Measurements from ENCODE around the gene HSD17B8.

Gene HSD17B8

DNA sequence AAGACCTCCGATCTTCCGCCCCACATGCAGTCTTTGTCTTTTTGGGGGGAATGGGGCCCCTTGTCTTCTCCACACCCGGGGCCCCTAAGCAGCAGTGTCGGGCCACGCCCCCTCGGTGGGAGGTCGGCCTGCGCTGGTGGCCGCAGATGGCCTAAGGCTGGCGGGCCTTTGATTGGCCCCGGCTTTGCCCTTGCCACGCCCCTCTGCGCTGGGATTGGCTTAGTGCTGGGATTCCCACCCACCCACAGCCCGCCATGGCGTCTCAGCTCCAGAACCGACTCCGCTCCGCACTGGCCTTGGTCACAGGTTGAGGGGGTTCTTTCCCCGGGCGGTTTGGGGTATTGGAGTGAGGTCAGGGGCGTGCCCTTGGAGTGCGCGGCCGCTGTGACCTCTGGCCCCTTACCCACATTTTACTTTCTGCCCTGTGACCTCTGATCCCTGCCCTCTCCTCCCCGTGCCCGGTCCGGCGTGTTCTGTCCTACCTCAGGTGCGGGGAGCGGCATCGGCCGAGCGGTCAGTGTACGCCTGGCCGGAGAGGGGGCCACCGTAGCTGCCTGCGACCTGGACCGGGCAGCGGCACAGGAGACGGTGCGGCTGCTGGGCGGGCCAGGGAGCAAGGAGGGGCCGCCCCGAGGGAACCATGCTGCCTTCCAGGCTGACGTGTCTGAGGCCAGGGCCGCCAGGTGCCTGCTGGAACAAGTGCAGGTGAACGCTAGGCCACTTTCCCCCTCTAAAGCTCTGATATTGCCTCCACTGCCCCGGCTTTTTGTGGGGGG is at the start of gene HSD17B8:
Gene HSD17B8, plus strand, starts transcription at position 241 of the 776 bp plus-strand sequence. Its CDS starts 14 bp downstream, at position 255.
- peak; percentile 91 to 96 (median 93) for DNase-seq

DNA sequence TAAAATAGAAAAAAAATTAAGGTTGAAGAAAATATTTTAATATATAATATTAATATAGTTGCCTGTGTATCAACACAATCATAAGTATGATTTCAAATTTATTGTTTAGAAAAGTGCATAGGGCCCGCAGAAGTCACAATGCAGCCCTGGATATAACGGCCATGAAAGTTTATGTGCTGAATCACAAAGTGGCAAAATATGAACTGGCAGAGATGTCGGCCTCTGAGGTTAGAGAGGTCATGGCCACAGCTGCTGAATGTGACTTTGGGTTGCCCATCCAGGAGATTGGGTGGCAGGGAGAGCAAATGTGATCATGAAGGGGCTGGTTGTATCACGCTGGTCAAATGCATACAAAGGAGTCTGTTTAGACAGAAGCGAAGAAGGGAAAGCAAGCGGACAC is 47.9 kb upstream of the HSD17B8 start:
- DNase-seq, result no peak

DNA sequence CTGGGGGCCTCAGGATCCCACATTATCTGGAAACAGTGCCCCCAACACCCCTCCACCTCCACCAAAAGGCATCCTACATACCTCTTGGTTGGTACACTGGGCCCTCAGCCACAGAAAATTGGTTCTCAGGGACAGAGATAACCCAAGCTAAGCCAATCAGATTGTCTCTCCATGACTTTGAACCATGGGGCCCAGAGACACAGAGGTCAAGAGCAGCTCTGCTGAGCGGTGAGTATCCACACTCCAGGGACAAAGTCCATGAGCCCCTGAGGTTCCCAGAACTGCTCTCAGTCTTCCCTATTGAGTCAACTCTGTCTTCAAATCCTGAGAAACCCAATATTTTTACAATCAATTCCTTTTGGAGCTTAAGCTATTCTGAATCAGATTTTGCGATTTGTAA is 47.5 kb upstream of the HSD17B8 start:
- no peak for DNase-seq

DNA sequence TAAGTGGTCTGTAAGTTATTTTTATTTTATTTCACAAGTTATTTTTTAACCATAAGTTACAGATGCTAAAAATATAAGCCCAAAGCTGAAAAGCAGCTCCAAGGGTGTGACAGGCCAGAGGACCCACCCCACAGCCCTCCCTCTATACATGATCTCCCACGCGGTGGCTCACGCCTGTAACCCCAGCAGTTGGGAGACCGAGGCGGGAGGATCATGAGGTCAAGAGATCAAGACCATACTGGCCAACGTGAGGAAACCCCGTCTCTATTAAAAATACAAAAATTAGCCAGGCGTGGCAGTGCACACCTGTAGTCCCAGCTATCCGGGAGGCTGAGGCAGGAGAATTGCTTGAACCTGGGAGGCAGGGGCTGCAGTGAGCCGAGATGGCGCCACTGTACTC is 44.4 kb upstream of the HSD17B8 start:
- no peak for DNase-seq

DNA sequence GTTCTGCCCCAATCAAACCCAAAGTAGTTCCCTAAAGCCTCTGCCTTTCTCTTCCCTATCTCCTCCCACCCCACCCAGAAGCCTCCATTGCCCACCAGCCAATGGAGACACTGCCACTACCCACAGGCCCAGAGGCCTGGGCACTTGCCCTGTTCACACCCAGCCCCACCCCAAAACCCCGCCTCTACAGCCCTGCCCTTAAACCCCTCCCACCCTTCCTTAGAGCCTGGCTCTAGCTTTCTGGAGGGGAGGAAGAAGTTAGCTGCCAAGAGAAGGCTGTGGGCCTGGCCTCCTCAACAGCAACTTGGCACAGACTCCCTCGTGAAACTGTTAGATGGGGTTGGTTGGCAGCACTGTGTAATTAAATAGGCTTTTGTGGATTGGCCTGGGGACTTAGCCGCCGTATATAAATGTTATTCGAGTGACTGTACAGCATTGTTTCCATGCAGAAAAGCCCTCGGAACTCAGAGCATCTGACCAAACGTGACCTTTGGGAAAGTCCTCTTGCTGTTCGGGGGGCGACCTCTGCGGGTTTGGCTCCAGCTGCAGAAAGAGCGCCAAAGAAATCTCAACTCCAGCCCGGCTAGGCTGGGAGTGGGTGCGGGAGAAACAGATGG is 43.6 kb upstream of the HSD17B8 start:
- DNase-seq, result peak; percentile 49 to 78 (median 55)

DNA sequence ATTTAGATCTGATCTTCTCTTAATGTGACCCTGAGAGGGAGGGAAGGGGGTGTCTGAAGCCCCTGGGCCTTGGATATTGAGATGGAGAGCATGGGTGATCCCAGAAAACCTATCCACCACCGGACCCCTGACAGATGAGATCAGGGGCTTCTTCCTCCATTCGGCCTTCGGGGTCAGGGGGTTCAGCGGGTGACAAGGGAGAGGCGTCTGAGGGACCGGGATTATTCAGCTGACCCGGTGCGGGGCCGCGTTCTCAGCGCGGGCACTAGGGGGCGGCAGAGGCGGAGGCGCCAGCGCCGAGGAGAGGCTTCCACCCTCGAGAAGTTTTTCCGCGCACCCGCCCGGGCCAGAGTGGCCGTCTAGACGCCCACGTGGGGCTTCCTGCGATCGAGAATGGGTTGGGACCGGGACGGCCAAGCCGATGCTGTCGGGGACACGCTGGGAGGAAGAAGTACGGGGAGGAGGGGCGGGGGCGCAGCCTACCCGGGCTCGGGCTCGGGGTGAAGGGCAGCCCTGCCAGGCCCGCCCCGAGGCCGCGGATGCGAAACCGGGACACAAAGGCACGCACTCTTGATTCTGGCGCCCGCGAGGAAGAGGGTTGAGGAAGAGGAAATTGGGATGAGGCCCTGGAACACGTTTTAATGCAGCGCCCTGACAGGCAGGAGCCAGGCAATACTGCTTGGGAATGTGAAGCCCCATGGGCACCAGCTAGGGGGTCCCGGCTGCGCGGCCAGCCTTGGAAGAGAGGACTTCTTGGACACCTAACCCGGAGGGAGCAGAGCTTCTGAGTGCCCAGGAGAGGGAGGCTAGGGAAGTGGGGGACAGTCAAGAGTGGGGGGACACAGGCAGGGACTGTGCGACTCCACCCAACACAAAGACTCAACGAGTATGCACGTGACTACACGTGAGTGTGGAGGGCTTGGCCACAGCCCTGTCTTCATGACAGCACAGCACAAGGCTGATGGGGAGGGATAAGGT is 42.8 kb upstream of the HSD17B8 start:
- peak; percentile 88 to 94 (median 93) for DNase-seq

DNA sequence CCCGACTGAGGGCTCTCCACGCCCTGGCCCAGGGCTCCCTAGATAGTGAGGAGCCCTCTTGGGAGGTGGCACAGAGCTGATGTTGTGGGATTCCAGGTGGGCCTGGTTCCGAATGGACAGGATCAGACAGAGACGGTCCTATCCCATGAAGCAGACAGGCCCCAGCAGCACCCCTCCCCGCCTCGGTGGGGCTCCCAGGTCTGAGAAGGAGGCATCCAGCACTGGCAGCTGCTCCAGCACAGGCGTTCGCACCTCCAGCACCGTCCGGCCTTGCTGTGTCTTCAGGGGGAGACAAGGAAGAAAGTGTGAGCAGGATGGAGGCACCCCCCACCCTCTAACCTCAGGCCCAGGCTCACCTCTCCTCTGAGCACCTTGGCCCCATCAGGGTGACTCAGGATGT is 40.9 kb upstream of the HSD17B8 start:
- no peak for DNase-seq

DNA sequence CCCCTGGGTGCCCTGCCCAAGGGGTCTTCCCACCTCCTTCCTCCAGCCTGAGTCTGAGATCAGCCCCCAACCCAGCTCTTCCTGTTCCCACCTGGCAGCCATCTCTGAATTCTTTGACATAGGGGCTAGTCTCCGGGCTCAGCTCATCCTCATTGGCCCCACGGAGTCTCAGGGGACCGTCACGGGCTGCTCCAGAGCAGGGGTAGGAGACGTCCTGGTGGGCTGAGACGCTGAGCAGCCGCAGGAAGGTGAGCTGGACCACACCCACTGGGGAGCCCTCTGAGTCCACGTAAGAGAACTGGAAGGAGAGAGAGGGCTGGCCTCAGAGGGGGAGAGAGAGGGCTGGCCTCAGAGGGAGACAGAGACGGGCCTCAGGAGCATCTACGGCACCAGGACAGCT is 40.3 kb upstream of the HSD17B8 start:
- no peak for DNase-seq

DNA sequence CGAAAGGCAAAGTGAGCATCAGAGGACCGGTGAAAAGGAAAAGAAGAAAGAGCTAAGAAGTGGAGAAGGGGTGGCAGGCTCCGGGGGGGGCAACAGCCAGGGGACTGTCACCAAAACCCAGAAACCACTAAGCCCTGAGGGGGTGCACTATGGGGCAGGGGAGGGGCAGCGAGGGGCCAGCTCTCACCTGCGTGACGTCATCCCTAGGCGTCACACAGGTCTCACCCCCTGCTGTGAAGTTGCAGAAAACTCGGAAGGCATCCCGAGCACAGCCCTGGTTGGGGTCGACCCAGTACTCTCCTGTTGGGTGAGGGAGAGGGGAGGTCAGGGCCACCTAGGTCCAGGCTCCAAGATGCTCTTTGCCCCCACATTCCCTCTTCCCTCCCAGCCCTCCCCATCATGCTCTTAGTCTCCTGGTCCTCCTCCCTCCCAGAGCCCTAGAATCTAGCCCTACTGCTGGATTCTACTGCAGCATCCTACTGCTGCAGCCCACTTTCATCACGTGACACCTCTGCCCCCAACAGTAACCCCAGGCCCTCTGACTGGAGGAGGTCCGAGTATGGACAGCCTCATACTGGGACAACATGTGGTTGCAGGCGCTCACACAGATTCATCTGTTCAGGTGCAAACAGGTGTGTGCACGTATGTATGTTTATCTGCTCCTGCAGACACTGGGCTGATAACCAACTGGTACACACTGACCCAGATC is 39.6 kb upstream of the HSD17B8 start:
- DNase-seq, result no peak

DNA sequence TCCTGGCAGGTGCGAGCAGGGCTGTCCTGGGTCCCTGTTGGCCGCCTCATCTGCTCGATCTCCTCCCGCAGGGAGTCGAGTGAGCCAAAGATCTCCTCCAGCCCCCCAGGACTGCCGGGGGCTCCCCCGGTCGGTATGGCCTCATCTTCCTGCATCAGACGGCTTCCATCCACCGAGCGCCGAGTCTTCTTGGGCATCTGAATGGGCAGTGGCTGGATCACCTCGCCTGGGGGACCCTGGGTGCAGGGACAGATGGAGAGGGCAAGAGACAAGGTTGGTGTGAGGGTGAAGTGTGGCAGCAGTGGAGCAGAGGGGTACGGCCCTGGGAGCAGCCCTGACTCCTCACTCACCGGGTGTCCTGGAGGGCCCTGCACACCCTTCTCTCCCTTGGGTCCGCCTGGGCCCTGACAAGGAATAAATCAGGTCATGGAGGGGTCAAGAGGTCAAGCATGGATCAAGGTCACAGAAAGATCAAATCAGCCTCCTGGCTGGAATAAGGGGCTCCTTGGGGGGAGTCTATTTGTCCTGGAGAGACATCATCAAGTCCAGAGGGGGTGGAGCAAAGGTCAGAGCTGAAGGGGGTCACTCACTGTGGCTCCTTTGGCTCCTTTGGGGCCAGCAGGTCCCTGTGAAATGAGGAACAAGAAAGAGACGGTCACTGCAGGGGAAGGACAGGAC is 38.7 kb upstream of the HSD17B8 start:
- DNase-seq, result no peak

DNA sequence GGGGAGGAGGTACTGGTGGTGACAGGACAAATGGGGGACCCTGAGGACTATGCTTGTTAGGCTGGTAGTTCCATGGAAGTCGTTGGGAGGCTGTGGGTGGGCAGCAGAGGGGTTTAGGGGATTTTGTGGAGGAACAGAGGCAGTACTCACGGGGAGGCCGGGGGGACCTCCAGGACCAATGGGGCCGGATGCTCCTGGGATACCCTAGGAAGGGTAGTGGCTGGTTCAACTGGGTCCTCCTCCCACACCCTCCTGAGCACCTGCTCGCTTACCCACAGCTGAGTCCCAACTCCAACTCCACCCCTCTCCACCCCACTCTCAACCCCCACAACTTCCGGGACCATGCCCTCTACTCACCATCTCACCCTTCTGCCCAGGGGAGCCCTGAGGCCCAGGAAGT is 38.1 kb upstream of the HSD17B8 start:
- no peak for DNase-seq

DNA sequence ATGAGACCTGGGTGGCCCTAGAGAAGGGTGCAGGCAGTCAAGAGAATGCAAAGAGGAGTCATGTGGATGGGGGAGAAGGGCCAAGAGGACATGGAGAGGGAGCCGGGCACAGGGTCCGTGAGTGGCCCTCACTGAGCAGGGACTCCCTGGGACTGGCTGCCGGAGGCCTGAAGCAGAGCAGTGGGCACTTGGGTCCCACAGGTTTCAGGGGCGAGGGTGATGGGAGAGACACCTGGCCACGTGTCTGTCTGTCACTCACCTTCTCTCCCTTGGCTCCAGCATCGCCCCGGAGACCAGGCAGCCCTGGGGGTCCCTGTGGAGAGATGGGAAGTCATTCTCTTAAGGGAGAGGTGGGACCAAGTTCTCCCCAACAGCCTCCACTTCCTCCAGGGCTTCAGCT is 37.6 kb upstream of the HSD17B8 start:
- no peak for DNase-seq

DNA sequence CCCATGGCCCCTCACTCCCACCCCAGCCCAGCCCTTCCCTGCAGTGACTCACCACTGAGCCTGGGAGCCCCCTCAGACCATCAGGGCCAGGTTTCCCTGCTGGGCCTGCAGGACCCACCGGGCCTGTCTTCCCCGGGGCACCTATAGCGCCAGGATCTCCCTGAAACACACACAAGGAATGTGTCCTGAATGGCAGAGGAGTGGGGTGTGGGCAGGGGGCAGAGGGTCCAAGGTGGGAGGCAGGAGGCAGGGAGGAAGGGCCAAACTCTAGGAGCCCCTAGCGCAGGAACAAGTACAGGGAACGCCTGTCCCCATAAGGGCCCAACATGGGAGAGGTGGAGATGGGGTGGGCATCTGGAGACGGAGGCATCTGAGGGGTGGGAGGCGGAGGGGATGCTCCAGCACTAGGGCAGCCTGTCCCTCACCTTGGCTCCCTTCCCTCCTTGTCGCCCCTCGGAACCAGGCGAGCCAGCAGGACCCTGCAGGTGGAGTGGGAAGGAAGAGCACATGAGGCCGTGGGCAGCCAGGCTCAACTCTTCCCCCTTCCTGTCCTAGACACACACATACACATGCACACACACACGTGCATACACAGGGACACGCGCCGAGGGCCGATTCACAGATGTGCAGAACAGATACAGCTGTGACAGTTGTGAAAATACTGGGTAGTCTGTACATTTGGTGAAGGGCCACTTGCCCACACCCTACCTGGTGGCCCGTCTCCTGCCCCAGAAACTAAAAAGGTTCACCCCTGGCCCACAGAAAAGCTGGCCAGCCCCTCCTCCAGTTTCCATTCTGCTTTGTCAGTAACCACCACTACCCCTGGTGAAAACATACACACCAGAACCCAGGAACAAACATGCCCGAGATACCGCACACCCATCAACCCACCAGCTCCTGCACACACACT is 36.8 kb upstream of the HSD17B8 start:
- DNase-seq, result no peak

DNA sequence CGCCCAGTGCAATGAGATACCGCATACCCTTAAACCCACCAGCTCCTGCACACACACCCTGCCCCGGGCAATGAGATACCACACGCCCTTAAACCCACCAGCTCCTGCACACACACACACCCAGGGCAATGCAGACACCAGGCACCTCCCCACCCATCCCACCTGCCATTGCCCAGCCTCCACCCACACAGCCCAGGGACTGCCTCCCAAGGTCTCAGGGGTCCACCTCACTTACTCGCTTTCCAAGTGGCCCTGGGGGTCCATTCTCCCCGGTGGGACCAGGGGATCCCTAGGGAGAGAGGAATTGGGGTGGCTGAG is 36.2 kb upstream of the HSD17B8 start:
- no peak for DNase-seq

DNA sequence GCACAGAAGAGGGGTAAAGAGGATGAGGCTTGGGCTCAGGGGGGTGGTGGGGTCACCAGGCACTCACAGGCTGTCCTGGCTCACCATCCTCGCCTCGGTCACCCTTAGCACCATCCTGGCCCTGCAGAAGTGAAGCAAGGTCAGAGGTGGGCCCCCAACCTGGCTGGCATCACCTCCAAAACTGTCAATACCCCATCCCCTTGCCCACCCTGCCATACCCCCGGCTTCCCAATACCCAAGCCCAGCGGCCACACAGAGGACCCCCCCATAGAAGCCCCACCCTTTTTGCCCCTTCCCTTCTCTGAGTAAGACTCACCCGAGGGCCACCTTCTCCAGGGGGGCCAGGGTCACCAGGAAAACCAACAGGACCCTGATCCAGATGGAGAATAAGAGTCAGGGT is 35.8 kb upstream of the HSD17B8 start:
- DNase-seq, result no peak

DNA sequence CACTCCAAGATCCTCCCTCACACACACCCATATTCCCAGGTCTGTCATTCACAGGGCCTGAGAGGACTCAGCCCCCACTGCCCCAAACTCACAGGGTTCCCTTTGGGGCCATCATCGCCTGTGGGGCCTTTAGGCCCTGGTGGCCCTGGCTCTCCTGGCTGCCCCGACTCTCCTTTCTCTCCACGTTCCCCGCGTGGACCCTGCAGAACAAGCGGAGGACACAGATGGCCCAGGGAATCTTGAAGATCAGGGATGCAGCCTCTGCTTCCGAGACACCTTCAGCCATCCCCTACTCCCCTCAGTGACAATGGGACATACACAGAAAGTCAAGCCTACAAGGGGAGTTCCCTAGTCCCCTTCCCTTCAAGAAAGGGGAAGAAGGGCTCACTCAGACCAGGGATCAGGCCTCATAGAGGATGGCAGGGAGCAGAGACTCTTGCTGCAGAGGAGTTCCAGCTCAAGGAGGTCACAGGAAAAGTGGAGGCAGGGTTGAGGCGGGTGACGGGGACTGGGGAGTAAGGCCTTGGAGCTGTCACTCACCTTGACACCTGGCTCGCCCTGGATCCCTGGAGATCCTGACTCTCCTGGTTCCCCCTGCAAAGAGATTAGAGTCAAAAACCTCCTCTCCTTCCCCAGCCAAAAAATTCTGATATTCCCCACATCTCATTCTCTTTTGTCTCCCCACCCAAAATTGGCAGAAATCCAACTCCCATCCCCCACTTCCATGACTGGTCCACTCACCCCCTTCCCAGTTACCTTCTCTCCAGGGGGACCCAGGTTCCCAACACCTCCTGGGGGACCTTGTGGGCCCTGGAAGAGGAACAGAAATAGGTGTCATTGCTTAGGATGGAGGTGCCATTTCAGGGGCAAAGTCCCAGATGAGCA is 34.9 kb upstream of the HSD17B8 start:
- peak in 2 of 3 donors; percentile 47 to 53 for DNase-seq

DNA sequence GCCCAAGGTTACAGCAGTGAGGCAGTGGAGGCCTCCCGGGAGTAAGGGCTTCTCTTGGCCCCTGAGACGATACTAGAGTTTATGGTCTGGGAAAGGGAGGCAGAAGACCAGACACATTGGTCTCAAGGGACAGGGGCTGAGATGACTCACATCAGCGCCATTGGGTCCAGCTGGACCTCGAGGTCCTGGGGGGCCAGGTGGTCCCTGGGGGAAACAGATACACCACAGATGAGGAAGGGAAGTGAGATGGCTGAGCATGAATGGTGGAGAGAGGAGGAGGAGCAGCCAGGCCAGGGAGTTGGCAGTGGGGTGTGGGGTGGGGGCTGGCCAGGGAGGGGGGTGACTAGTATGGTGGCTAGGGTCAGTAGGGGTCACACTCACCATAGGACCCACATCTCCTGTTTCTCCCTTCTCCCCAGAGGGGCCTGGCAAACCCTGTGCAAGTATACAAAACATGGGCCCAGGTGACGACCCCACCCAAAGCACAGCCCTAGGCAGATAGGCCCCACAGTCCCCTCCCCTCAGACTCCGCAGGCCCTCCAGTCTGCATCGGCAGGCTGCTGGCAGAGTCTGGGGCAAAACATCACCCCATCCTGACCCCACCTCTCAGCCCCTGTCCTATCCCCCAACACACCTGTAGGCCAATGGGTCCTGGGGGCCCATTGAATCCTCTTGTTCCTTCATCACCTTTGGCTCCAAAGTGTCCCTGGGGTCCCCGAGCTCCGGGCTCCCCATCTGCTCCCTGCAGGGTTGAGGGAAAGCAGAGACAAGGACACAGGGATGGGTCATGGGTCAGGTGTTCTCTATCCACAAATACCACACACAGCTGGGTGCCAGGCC is 34.1 kb upstream of the HSD17B8 start:
- no peak for DNase-seq

DNA sequence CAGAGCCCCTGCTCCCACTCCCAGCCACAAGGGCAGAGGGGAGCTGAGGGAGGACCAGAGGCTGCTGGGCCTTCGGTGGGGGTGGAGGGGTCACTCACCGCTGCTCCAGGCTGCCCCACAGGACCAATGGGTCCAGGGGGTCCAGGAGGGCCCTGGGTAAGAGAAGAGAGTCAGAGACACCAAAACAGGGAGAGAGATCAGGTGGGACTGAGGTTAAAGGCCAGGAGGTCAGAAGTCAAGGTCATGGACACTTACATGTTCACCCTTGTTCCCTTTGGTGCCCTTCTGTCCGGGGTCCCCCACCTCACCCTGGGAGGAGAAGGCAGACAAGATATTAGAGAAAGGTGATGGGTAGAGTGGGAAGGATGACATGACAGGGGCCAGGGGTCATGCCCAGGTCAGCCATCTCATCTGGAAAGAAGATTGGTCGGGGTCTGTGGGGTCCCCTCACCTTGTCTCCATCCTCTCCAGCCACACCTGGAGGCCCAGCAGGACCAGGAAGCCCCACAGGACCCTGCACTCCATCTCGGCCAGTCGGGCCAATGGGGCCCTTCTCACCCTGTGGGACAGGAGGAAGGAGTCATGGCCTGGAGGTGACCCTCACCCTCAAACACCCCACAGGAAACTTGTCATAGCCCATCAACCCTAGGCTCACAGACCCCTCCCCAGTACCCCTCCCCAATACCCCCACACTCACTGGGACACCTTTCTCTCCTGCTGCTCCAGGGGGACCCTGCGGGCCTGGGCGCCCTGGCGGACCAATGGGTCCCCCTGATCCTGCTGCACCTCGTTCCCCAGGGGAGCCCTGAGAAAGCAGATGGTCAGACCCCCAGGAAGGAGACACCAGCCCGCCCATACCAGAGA is 33.2 kb upstream of the HSD17B8 start:
- DNase-seq, result no peak

Data from suppressor macrophage treated with lipopolysaccharide for 1 hour (primary cell).